GM12878 (cell line): ENCODE measurements around the gene NUB1. TPM values are rescaled to one million over a fixed set of nuclear protein-coding genes. Genes with fewer than 3 reads are reported as not detected.

ENCODE experiments used
- ATAC-seq: fragments of 200-7000 bp; cut with Tn5 transposase; 3 replicates; pipeline ENCODE4 v1.9.1; 2020; ENCODE audit warnings: mild to moderate bottlenecking, moderate library complexity
- BruUV-seq: library from RNA; stranded (reverse); fragments of 400-500 nt; replicated peaks from 2 replicates; lab custom pipeline; 2021; lab: Mats Ljungman, UMichigan
- CTCF ChIA-PET: fragments of 300-600 bp; sonication (Branson Sonifier 250); formaldehyde crosslinking; extraction: SDS; loops from one replicate; lab custom pipeline; 2021; ENCODE audit warnings: inconsistent platforms; lab: Yijun Ruan, JAX
- POLR2A ChIA-PET: fragments of 350-600 bp; formaldehyde crosslinking; extraction: SDS; loops from one replicate; lab custom pipeline; 2021; ENCODE audit warnings: inconsistent platforms; lab: Charles Lee
- RAD21 ChIA-PET: fragments of 300-600 bp; sonication (Branson Sonifier 250); formaldehyde crosslinking; loops from one replicate; lab custom pipeline; 2023; ENCODE audit warnings: antibody characterized with exemption; ENCODE audit not compliant: unreplicated experiment; lab: Charles Lee
- SMC1A ChIA-PET: fragments of 300-600 bp; sonication (Branson Sonifier 250); formaldehyde crosslinking; loops from one replicate; lab custom pipeline; 2023; ENCODE audit not compliant: unreplicated experiment, uncharacterized antibody; lab: Charles Lee
- DNase-seq: peaks from one replicate; pipeline ENCODE4 v3.0.0-alpha.2; 2011; ENCODE audit warnings: low read depth, low spot score
- FAIRE-seq: peaks from 3 replicates; lab custom pipeline; 2011; peaks lifted over from hg19 to GRCh38; lab: Jason Lieb, UNC
- H2AFZ ChIP-seq: 2 replicates; pipeline ENCODE4 v1.6.0; 2011; ENCODE audit warnings: low read depth, low read length, control low read depth; ENCODE audit not compliant: control insufficient read depth
- H3K27ac ChIP-seq: 2 replicates; pipeline ENCODE4 v1.5.1; 2011; ENCODE audit warnings: control low read depth; ENCODE audit not compliant: control insufficient read depth, insufficient read depth
- H3K27me3 ChIP-seq, 2 experiments: replicated peaks in 1 of 2; 2 replicates each; pipeline versions ENCODE4 v1.6.0 to v1.6.1; 2011; ENCODE audit warnings: low read length in 1 of 2; ENCODE audit not compliant: control insufficient read depth in 2 of 2, insufficient read depth in 2 of 2
- H3K36me3 ChIP-seq, 2 experiments: 2 replicates each; pipeline ENCODE4 v1.5.1; 2011; ENCODE audit warnings: low read length in 1 of 2; ENCODE audit not compliant: control insufficient read depth in 2 of 2, insufficient read depth in 2 of 2
- H3K4me1 ChIP-seq: 2 replicates; pipeline ENCODE4 v1.6.1; 2011; ENCODE audit warnings: mild to moderate bottlenecking, low read length, moderate library complexity, mixed read lengths; ENCODE audit not compliant: control insufficient read depth, insufficient read depth
- H3K4me2 ChIP-seq: 2 replicates; pipeline ENCODE4 v1.6.0; 2011; ENCODE audit warnings: control low read depth; ENCODE audit not compliant: control insufficient read depth, insufficient read depth
- H3K4me3 ChIP-seq: fragments of 200-600 bp; sonication (generic); 2 replicates; pipeline ENCODE4 v1.5.1; 2016
- H3K79me2 ChIP-seq: 2 replicates; pipeline ENCODE4 v1.6.0; 2011; ENCODE audit warnings: low read length; ENCODE audit not compliant: control insufficient read depth, insufficient read depth
- H3K9ac ChIP-seq: 2 replicates; pipeline ENCODE4 v1.8.0; 2011; ENCODE audit warnings: low read length, control low read depth, mixed read lengths; ENCODE audit not compliant: control insufficient read depth, insufficient read depth
- H3K9me3 ChIP-seq: replicated peaks from 3 replicates; pipeline ENCODE4 v1.5.1; 2011; ENCODE audit warnings: mild to moderate bottlenecking, low read length; ENCODE audit not compliant: control insufficient read depth, insufficient read depth
- H4K20me1 ChIP-seq: 2 replicates; pipeline ENCODE4 v1.6.0; 2011; ENCODE audit not compliant: control insufficient read depth, insufficient read depth
- ATF7 ChIP-seq: fragments of 450-650 bp; IDR thresholded peaks from 2 replicates; pipeline ENCODE4 v1.6.1; 2016; ENCODE audit warnings: low read depth, mild to moderate bottlenecking
- BRCA1 ChIP-seq: IDR thresholded peaks from 2 replicates; pipeline ENCODE4 v1.6.1; 2011; ENCODE audit warnings: low read depth, low read length, improper control_type of control experiment
- CBX3 ChIP-seq: fragments of 200-600 bp; sonication (generic); IDR thresholded peaks from 2 replicates; pipeline ENCODE4 v1.6.1; 2016; ENCODE audit warnings: low read depth, borderline replicate concordance
- CHD2 ChIP-seq: IDR thresholded peaks from 2 replicates; pipeline ENCODE4 v1.6.1; 2011; ENCODE audit warnings: low read depth, low read length, improper control_type of control experiment, borderline replicate concordance
- EED ChIP-seq: sonication (generic); IDR thresholded peaks from 2 replicates; pipeline ENCODE4 v1.6.1; 2016; ENCODE audit warnings: antibody characterized with exemption, low read depth
- EGR1 ChIP-seq, 2 experiments: IDR thresholded peaks; 1 replicate in 1 of 2; 2 replicates in 1 of 2; pipeline ENCODE4 v1.6.1; 2011 to 2012; ENCODE audit warnings: low read depth in 2 of 2, low read length in 2 of 2, borderline replicate concordance in 1 of 2, mild to moderate bottlenecking in 1 of 2, moderate library complexity in 1 of 2
- GATAD2B ChIP-seq: fragments of 450-650 bp; conservative IDR thresholded peaks from 2 replicates; pipeline ENCODE4 v1.6.1; 2017; ENCODE audit warnings: low read depth, mild to moderate bottlenecking, moderate library complexity
- JUNB ChIP-seq: IDR thresholded peaks from 2 replicates; pipeline ENCODE4 v1.6.1; 2016; ENCODE audit warnings: antibody characterized with exemption, mild to moderate bottlenecking
- MYC ChIP-seq: IDR thresholded peaks from 2 replicates; pipeline ENCODE4 v1.6.1; 2011; ENCODE audit warnings: mild to moderate bottlenecking, low read length, moderate library complexity, inconsistent platforms; ENCODE audit not compliant: insufficient read depth, insufficient replicate concordance, insufficient read length, severe bottlenecking
- NRF1 ChIP-seq: conservative IDR thresholded peaks from 2 replicates; pipeline ENCODE4 v1.6.1; 2011; ENCODE audit warnings: mild to moderate bottlenecking, low read depth, low read length, improper control_type of control experiment
- RELA ChIP-seq: fragments of 450-650 bp; IDR thresholded peaks from 2 replicates; pipeline ENCODE4 v1.8.0; 2014; ENCODE audit warnings: borderline replicate concordance; ENCODE audit not compliant: partially characterized antibody
- STAT1 ChIP-seq: fragments of 450-650 bp; conservative IDR thresholded peaks from 2 replicates; pipeline ENCODE4 v1.6.1; 2014; ENCODE audit warnings: antibody characterized with exemption, mild to moderate bottlenecking
- TBL1XR1 ChIP-seq: IDR thresholded peaks from 2 replicates; pipeline ENCODE4 v1.6.1; 2012; ENCODE audit warnings: low read depth, low read length, improper control_type of control experiment
- TCF12 ChIP-seq: IDR thresholded peaks from 2 replicates; pipeline ENCODE4 v1.6.1; 2011; ENCODE audit warnings: low read depth, mild to moderate bottlenecking, low read length
- ZNF622 ChIP-seq: fragments of 450-650 bp; IDR thresholded peaks from 2 replicates; pipeline ENCODE4 v1.6.1; 2017; ENCODE audit warnings: mild to moderate bottlenecking, inconsistent platforms
- WGBS: methylation state at CpG from one replicate; pipeline ENCODE4 v1.1.6; 2016; ENCODE audit warnings: low lambda C conversion rate; ENCODE audit not compliant: insufficient replicate concordance, insufficient coverage; ENCODE audit errors: missing lambda C conversion rate; 5-methylcytosine and 5-hydroxymethylcytosine counted together
- in situ Hi-C: fragments of 300-500 bp; cut with MboI; formaldehyde crosslinking; loops from 9 replicates; pipeline ENCODE4 v1.14.3; 2018; ENCODE audit warnings: mixed read lengths
- intact Hi-C: fragments of 100-400 bp; cut with micrococcal nuclease; formaldehyde crosslinking; loops from one replicate; pipeline ENCODE4 v1.14.2; 2022; ENCODE audit not compliant: unreplicated experiment
- polyA plus RNA-seq, 11 experiments: library from polyadenylated mRNA; depleted of rRNA in 4 of 11; unstranded in 6 of 11; stranded (reverse) in 5 of 11; fragments of >200 nt; fragmentation: Nextera tagmentation in 4 of 11; fragmentation: Illumina TruSeq in 1 of 11; extraction: Ambion mirVana in 4 of 11; extraction: Trizol in 1 of 11; gene quantifications; 1 replicate in 1 of 11; 2 replicates in 10 of 11; pipeline versions ENCODE4 v1.2.1 to v1.2.3, GENCODE V29; 2011 to 2016; ENCODE audit warnings: inconsistent platforms in 2 of 11, missing spikeins in 2 of 11, low read depth in 1 of 11
- total RNA-seq, 4 experiments: library from RNA; depleted of rRNA in 3 of 4; stranded (reverse); fragments of >200 nt in 3 of 4; fragmentation: Illumina TruSeq in 1 of 4; extraction: Trizol in 1 of 4; gene quantifications; 2 replicates each; pipeline versions ENCODE4 v1.2.1 to v1.2.3, GENCODE V29; 2013 to 2021
- TF ChIP-seq, protein P1 (sequence below): IDR thresholded peaks from 2 replicates; pipeline ENCODE4 v1.6.1; 2012; ENCODE audit warnings: low read depth, low read length, improper control_type of control experiment
- TF ChIP-seq, protein P2 (sequence below): IDR thresholded peaks from 2 replicates; pipeline ENCODE4 v1.6.1; 2011; ENCODE audit warnings: borderline replicate concordance, low read depth, mild to moderate bottlenecking, moderate library complexity, low read length; ENCODE audit not compliant: insufficient read depth, poor library complexity, severe bottlenecking
- TF ChIP-seq, protein P3 (sequence below): fragments of 450-650 bp; formaldehyde crosslinking; IDR thresholded peaks from 2 replicates; pipeline ENCODE4 v1.4.0; 2022; ENCODE audit warnings: mild to moderate bottlenecking, moderate library complexity

NUB1 gene
- total and polyA plus RNA-seq, 10 of the 15 experiments (the other 5 are each of a cell fraction or from before 2014, with no cell fraction given): 24.1 to 102 (median 49.0) TPM

DNA sequence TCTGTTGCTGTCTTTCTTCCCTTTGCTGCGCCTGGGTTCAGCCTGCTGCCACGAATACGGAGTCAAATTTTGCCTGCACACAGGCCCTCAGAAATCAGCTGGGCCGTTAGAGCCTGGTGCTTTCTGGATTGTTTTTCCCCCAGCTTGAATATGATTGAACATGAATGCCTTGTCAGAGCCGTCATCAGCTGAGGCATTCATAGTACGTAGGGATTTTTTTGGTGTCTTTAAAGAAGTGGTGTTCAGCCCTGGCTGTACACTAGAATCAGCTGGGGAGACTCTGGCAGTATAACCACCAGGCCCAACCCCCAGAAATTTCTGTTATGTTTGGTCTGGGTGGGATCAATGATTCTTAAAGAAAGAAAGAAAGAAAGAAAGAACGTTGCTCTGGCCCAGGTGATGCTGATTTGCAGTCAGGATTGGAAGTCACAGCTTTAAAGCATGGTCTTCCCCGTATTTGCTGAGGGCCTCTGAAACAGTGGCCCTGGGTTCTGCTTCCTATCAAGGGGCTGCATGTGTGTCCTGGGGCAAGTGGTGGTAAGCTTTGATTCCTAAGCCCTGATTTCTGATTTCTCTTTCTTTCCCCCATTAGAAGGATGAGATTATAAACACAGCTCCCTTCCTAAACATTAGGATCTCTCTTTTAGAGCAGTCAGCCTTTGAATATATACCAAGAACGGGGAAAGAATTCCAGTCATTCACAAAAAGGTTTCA, 24.7 kb downstream of the NUB1 start:
- Histone ChIP-seq H3K27ac (no peak overlapping the region), H3K4me1 (no peaks in the 10 kb centered on the region), H2AFZ (no peak overlapping the region), H3K27me3 (no peaks in the 10 kb centered on the region), H4K20me1 (no peaks in the 10 kb centered on the region), H3K9ac (no peak overlapping the region), H3K79me2 (no peaks in the 10 kb centered on the region), H3K4me3 (no peak overlapping the region), H3K4me2 (no peak overlapping the region), H3K9me3 (no peaks in the 10 kb centered on the region; the same call in 1 of the 3 replicates), H3K36me3 (peaks cover 0 to 25% of the 10 kb centered on the region in 2 experiments; a peak in 2 of 4 replicates)
- ChIA-PET CTCF (interaction anchor here (0.8 to 2.7 kb wide), 13 partner anchors 9 to 410 kb away, joined by 3 to 25 read pairs (median 4); no protein-coding TSS in a partner anchor), RAD21 (interaction anchor here (1.1 to 1.6 kb wide), 3 partner anchors 14 to 392 kb away, joined by 3 to 7 read pairs (median 3); no protein-coding TSS in a partner anchor), SMC1A (interaction anchor here (0.7 to 1.8 kb wide), 5 partner anchors 14 to 395 kb away, joined by 3 to 8 read pairs (median 4); no protein-coding TSS in a partner anchor), POLR2A (no interaction called here)
- WGBS: 89% methylated on average over 9 of the region's 9 CpGs
- ATAC-seq (no peak), DNase-seq (no peak), FAIRE-seq (no peak)
- BruUV-seq: no TSS peak
- no peak for TF ChIP-seq RELA
- TF ChIP-seq EGR1 (IDR thresholded peaks at IDR 0.05; ENCODE audit: borderline replicate concordance in 1 of 2, low read depth in 2 of 2, low read length in 2 of 2): no peak
- no peak for TF ChIP-seq CBX3
- TF ChIP-seq BRCA1: no peak
- TF ChIP-seq STAT1: no peak
- no peak for TF ChIP-seq GATAD2B
- TF ChIP-seq ATF7: no peak
- no peak for TF ChIP-seq TCF12
- no peak for TF ChIP-seq MYC
- TF ChIP-seq, protein P1, sequence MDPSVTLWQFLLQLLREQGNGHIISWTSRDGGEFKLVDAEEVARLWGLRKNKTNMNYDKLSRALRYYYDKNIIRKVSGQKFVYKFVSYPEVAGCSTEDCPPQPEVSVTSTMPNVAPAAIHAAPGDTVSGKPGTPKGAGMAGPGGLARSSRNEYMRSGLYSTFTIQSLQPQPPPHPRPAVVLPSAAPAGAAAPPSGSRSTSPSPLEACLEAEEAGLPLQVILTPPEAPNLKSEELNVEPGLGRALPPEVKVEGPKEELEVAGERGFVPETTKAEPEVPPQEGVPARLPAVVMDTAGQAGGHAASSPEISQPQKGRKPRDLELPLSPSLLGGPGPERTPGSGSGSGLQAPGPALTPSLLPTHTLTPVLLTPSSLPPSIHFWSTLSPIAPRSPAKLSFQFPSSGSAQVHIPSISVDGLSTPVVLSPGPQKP: no peak
- TF ChIP-seq JUNB: no peak
- TF ChIP-seq, protein P2, sequence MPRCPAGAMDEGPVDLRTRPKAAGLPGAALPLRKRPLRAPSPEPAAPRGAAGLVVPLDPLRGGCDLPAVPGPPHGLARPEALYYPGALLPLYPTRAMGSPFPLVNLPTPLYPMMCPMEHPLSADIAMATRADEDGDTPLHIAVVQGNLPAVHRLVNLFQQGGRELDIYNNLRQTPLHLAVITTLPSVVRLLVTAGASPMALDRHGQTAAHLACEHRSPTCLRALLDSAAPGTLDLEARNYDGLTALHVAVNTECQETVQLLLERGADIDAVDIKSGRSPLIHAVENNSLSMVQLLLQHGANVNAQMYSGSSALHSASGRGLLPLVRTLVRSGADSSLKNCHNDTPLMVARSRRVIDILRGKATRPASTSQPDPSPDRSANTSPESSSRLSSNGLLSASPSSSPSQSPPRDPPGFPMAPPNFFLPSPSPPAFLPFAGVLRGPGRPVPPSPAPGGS: no peak
- TF ChIP-seq EED: no peak
- TF ChIP-seq NRF1: no peak
- TF ChIP-seq, protein P3, sequence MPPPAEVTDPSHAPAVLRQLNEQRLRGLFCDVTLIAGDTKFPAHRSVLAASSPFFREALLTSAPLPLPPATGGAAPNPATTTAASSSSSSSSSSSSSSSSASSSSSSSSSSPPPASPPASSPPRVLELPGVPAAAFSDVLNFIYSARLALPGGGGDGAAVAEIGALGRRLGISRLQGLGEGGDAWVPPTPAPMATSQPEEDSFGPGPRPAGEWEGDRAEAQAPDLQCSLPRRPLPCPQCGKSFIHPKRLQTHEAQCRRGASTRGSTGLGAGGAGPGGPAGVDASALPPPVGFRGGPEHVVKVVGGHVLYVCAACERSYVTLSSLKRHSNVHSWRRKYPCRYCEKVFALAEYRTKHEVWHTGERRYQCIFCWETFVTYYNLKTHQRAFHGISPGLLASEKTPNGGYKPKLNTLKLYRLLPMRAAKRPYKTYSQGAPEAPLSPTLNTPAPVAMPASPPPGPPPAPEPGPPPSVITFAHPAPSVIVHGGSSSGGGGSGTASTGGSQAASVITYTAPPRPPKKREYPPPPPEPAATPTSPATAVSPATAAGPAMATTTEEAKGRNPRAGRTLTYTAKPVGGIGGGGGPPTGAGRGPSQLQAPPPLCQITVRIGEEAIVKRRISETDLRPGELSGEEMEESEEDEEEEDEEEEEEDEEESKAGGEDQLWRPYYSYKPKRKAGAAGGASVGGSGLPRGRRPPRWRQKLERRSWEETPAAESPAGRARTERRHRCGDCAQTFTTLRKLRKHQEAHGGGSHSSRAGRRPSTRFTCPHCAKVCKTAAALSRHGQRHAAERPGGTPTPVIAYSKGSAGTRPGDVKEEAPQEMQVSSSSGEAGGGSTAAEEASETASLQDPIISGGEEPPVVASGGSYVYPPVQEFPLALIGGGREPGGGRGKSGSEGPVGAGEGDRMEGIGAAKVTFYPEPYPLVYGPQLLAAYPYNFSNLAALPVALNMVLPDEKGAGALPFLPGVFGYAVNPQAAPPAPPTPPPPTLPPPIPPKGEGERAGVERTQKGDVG (CRISPR knock-in tag): no peak
- TF ChIP-seq CHD2: no peak
- TF ChIP-seq TBL1XR1: no peak
- TF ChIP-seq ZNF622: no peak
- in situ Hi-C loops (loop anchor here (5.0 to 10.0 kb wide), 2 partner anchors 78 to 386 kb away; partner anchors contain the start of gene CRYGN), intact Hi-C loops (loop anchor here (5.0 kb wide), 1 partner anchor 266 kb away; no protein-coding TSS in a partner anchor)
